HEK293 (cell line): ENCODE data around the gene RTP4.

Experiments used
- CTCF ChIA-PET: fragments of 350-600 bp; formaldehyde crosslinking; extraction: SDS; loops from one replicate; lab custom pipeline; 2021; ENCODE audit warnings: antibody characterized with exemption; lab: Yijun Ruan, JAX
- POLR2A ChIA-PET: fragments of 300-600 bp; formaldehyde crosslinking; extraction: SDS; loops from one replicate; lab custom pipeline; 2020; ENCODE audit warnings: antibody characterized with exemption, inconsistent platforms; lab: Yijun Ruan, JAX
- H3K27ac ChIP-seq: fragments of 200-500 bp; sonication (Bioruptor generic); 2 replicates; pipeline ENCODE4 v1.5.1; 2014; ENCODE audit warnings: low read depth, low read length, control low read depth, inconsistent platforms; ENCODE audit errors: extremely low read depth
- H3K36me3 ChIP-seq, 2 experiments: fragments of 200-500 bp in 1 of 2; sonication (Bioruptor generic) in 1 of 2; 1 replicate in 1 of 2; 2 replicates in 1 of 2; pipeline ENCODE4 v1.5.1; 2014 to 2017; ENCODE audit warnings: inconsistent platforms in 2 of 2, low read length in 2 of 2; ENCODE audit not compliant: control insufficient read depth in 2 of 2, insufficient read depth in 1 of 2
- H3K4me1 ChIP-seq: fragments of 200-500 bp; sonication (Bioruptor generic); 2 replicates; pipeline ENCODE4 v1.5.1; 2014; ENCODE audit warnings: mild to moderate bottlenecking, low read length, inconsistent platforms; ENCODE audit not compliant: control insufficient read depth, insufficient read depth
- H3K4me3 ChIP-seq: 2 replicates; pipeline ENCODE4 v1.5.1; 2011; ENCODE audit warnings: low read depth, mild to moderate bottlenecking, control low read depth, low read length, moderate library complexity
- H3K9me3 ChIP-seq: fragments of 200-500 bp; sonication (Bioruptor generic); 2 replicates; pipeline ENCODE4 v1.5.1; 2014; ENCODE audit warnings: low read depth, low read length, inconsistent platforms; ENCODE audit not compliant: control insufficient read depth, insufficient read depth
- KLF16 ChIP-seq: fragments of 450-650 bp; formaldehyde crosslinking; IDR thresholded peaks from 2 replicates; pipeline ENCODE4 v1.5.1; 2017; ENCODE audit warnings: missing biosample characterization, missing genetic modification characterization
- SCRT1 ChIP-seq: fragments of 450-650 bp; formaldehyde crosslinking; IDR thresholded peaks from 2 replicates; pipeline ENCODE4 v1.5.1; 2016; ENCODE audit warnings: missing biosample characterization, missing genetic modification characterization, borderline replicate concordance
- SCRT2 ChIP-seq: fragments of 450-650 bp; formaldehyde crosslinking; IDR thresholded peaks from 2 replicates; pipeline ENCODE4 v1.5.1; 2016; ENCODE audit warnings: missing biosample characterization, missing genetic modification characterization
- ZBTB1 ChIP-seq: fragments of 450-650 bp; formaldehyde crosslinking; IDR thresholded peaks from 2 replicates; pipeline ENCODE4 v1.5.1; 2016; ENCODE audit warnings: missing biosample characterization, missing genetic modification characterization
- ZBTB21 ChIP-seq: fragments of 450-650 bp; formaldehyde crosslinking; IDR thresholded peaks from 2 replicates; pipeline ENCODE4 v1.5.1; 2017; ENCODE audit warnings: missing biosample characterization, missing genetic modification characterization
- ZFP37 ChIP-seq: fragments of 450-650 bp; formaldehyde crosslinking; IDR thresholded peaks from 2 replicates; pipeline ENCODE4 v1.5.1; 2016; ENCODE audit warnings: missing biosample characterization, missing genetic modification characterization
- ZFP41 ChIP-seq: fragments of 450-650 bp; formaldehyde crosslinking; IDR thresholded peaks from 2 replicates; pipeline ENCODE4 v1.5.1; 2016; ENCODE audit warnings: missing biosample characterization, missing genetic modification characterization, borderline replicate concordance
- ZIC2 ChIP-seq: fragments of 450-650 bp; formaldehyde crosslinking; IDR thresholded peaks from 2 replicates; pipeline ENCODE4 v1.5.1; 2016; ENCODE audit warnings: missing biosample characterization, missing genetic modification characterization
- ZNF155 ChIP-seq: fragments of 450-650 bp; formaldehyde crosslinking; IDR thresholded peaks from 2 replicates; pipeline ENCODE4 v1.5.1; 2016; ENCODE audit warnings: missing biosample characterization, missing genetic modification characterization
- ZNF221 ChIP-seq: fragments of 450-650 bp; formaldehyde crosslinking; IDR thresholded peaks from 2 replicates; pipeline ENCODE4 v1.5.1; 2017; ENCODE audit warnings: missing biosample characterization, missing genetic modification characterization, borderline replicate concordance
- ZNF239 ChIP-seq: fragments of 450-650 bp; formaldehyde crosslinking; IDR thresholded peaks from 2 replicates; pipeline ENCODE4 v1.5.1; 2016; ENCODE audit warnings: missing biosample characterization, missing genetic modification characterization
- ZNF274 ChIP-seq, 2 experiments: fragments of 200-500 bp in 1 of 2; fragments of 450-650 bp in 1 of 2; sonication (Bioruptor generic) in 1 of 2; formaldehyde crosslinking in 1 of 2; IDR thresholded peaks; 2 replicates each; pipeline versions ENCODE4 v1.5.1 to v1.6.1; 2014 to 2016; ENCODE audit warnings: borderline replicate concordance in 1 of 2, inconsistent platforms in 1 of 2, low read length in 1 of 2, missing biosample characterization in 1 of 2, missing genetic modification characterization in 1 of 2
- ZNF350 ChIP-seq: fragments of 450-650 bp; formaldehyde crosslinking; IDR thresholded peaks from 2 replicates; pipeline ENCODE4 v1.5.0; 2017; ENCODE audit warnings: missing biosample characterization, mild to moderate bottlenecking, missing genetic modification characterization
- ZNF423 ChIP-seq: fragments of 450-650 bp; formaldehyde crosslinking; IDR thresholded peaks from 2 replicates; pipeline ENCODE4 v1.5.1; 2016; ENCODE audit warnings: missing biosample characterization, missing genetic modification characterization
- ZNF426 ChIP-seq: fragments of 450-650 bp; formaldehyde crosslinking; IDR thresholded peaks from 2 replicates; pipeline ENCODE4 v1.5.1; 2017; ENCODE audit warnings: missing biosample characterization, missing genetic modification characterization, mild to moderate bottlenecking, inconsistent platforms, moderate library complexity
- ZNF501 ChIP-seq: fragments of 450-650 bp; formaldehyde crosslinking; IDR thresholded peaks from 2 replicates; pipeline ENCODE4 v1.5.1; 2016; ENCODE audit warnings: missing biosample characterization, missing genetic modification characterization
- ZNF560 ChIP-seq: fragments of 450-650 bp; formaldehyde crosslinking; IDR thresholded peaks from 2 replicates; pipeline ENCODE4 v1.5.1; 2017; ENCODE audit warnings: missing biosample characterization, missing genetic modification characterization, borderline replicate concordance
- ZNF624 ChIP-seq: fragments of 450-650 bp; formaldehyde crosslinking; IDR thresholded peaks from 2 replicates; pipeline ENCODE4 v1.5.1; 2017; ENCODE audit warnings: missing biosample characterization, missing genetic modification characterization
- ZNF701 ChIP-seq: fragments of 450-650 bp; formaldehyde crosslinking; IDR thresholded peaks from 2 replicates; pipeline ENCODE4 v1.5.1; 2016; ENCODE audit warnings: missing biosample characterization, missing genetic modification characterization
- ZNF768 ChIP-seq: fragments of 450-650 bp; formaldehyde crosslinking; IDR thresholded peaks from 2 replicates; pipeline ENCODE4 v1.5.1; 2018; ENCODE audit warnings: missing biosample characterization, mild to moderate bottlenecking, missing genetic modification characterization
- ZNF785 ChIP-seq: fragments of 450-650 bp; formaldehyde crosslinking; IDR thresholded peaks from 2 replicates; pipeline ENCODE4 v1.5.1; 2016; ENCODE audit warnings: missing biosample characterization, missing genetic modification characterization
- TF ChIP-seq, protein P1 (sequence below): fragments of 450-650 bp; formaldehyde crosslinking; conservative IDR thresholded peaks from 2 replicates; pipeline ENCODE4 v1.5.1; 2016; ENCODE audit warnings: low read depth, missing biosample characterization, missing genetic modification characterization
- TF ChIP-seq, protein P2 (sequence below): fragments of 450-650 bp; formaldehyde crosslinking; IDR thresholded peaks from 2 replicates; pipeline ENCODE4 v1.5.1; 2016; ENCODE audit warnings: missing biosample characterization, missing genetic modification characterization

Gene RTP4

GRCh38 chr3:187370051-187370450, 1.9 kb downstream of the RTP4 start:
- Histone ChIP-seq H3K4me3 (no peak overlapping the region), H3K36me3 (no peaks in the 10 kb centered on the region), H3K27ac (no peak overlapping the region), H3K9me3 (no peaks in the 10 kb centered on the region), H3K4me1 (no peaks in the 10 kb centered on the region)
- POLR2A ChIA-PET, result no interaction called here
- TF ChIP-seq ZNF155 (no peak), ZNF239 (no peak), ZNF426 (no peak), ZNF624 (tag by site-specific recombination) (no peak), ZFP37 (tag by site-specific recombination) (no peak), ZBTB21 (tag by site-specific recombination) (no peak), ZNF423 (tag by site-specific recombination) (no peak), ZNF501 (tag by site-specific recombination) (no peak), ZFP41 (tag by site-specific recombination) (no peak), ZNF350 (no peak), ZNF221 (tag by site-specific recombination) (no peak), ZNF560 (tag by site-specific recombination) (no peak), ZNF785 (tag by site-specific recombination) (no peak), ZNF274 (IDR thresholded peaks at IDR 0.05; ENCODE audit: low read length) (no peak), ZNF274 (tag by site-specific recombination; IDR thresholded peaks at IDR 0.05; ENCODE audit: borderline replicate concordance) (no peak), ZBTB1 (tag by site-specific recombination) (no peak), ZNF701 (tag by site-specific recombination) (no peak), ZIC2 (tag by site-specific recombination) (no peak), ZNF768 (tag by site-specific recombination) (no peak)
- TF ChIP-seq, protein P1, sequence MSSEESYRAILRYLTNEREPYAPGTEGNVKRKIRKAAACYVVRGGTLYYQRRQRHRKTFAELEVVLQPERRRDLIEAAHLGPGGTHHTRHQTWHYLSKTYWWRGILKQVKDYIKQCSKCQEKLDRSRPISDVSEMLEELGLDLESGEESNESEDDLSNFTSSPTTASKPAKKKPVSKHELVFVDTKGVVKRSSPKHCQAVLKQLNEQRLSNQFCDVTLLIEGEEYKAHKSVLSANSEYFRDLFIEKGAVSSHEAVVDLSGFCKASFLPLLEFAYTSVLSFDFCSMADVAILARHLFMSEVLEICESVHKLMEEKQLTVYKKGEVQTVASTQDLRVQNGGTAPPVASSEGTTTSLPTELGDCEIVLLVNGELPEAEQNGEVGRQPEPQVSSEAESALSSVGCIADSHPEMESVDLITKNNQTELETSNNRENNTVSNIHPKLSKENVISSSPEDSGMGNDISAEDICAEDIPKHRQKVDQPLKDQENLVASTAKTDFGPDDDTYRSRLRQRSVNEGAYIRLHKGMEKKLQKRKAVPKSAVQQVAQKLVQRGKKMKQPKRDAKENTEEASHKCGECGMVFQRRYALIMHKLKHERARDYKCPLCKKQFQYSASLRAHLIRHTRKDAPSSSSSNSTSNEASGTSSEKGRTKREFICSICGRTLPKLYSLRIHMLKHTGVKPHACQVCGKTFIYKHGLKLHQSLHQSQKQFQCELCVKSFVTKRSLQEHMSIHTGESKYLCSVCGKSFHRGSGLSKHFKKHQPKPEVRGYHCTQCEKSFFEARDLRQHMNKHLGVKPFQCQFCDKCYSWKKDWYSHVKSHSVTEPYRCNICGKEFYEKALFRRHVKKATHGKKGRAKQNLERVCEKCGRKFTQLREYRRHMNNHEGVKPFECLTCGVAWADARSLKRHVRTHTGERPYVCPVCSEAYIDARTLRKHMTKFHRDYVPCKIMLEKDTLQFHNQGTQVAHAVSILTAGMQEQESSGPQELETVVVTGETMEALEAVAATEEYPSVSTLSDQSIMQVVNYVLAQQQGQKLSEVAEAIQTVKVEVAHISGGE (tag by site-specific recombination), result no peak
- TF ChIP-seq, protein P2, sequence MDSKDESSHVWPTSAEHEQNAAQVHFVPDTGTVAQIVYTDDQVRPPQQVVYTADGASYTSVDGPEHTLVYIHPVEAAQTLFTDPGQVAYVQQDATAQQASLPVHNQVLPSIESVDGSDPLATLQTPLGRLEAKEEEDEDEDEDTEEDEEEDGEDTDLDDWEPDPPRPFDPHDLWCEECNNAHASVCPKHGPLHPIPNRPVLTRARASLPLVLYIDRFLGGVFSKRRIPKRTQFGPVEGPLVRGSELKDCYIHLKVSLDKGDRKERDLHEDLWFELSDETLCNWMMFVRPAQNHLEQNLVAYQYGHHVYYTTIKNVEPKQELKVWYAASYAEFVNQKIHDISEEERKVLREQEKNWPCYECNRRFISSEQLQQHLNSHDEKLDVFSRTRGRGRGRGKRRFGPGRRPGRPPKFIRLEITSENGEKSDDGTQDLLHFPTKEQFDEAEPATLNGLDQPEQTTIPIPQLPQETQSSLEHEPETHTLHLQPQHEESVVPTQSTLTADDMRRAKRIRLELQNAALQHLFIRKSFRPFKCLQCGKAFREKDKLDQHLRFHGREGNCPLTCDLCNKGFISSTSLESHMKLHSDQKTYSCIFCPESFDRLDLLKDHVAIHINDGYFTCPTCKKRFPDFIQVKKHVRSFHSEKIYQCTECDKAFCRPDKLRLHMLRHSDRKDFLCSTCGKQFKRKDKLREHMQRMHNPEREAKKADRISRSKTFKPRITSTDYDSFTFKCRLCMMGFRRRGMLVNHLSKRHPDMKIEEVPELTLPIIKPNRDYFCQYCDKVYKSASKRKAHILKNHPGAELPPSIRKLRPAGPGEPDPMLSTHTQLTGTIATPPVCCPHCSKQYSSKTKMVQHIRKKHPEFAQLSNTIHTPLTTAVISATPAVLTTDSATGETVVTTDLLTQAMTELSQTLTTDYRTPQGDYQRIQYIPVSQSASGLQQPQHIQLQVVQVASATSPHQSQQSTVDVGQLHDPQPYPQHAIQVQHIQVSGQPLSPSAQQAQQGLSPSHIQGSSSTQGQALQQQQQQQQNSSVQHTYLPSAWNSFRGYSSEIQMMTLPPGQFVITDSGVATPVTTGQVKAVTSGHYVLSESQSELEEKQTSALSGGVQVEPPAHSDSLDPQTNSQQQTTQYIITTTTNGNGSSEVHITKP (tag by site-specific recombination), result no peak
- CTCF ChIA-PET, result no interaction called here

DNA sequence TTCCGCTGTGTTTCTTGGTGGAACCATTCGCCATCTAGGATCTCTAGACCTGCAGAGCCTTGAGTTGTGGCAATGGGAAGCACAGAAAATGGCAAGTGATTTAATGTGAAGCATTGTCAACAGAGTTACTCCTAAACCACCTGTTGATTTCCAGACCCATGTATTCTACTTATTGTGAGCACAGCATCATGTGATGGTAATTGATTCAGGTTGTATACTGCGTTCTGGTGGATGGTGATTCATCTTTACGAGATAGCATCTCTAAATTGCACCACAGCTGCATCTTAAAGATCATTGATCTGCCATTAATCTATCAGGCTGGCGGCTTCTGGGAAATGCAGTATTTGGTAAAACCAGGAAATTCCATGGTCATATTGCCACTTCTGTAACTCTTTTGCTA, 7.4 kb downstream of the RTP4 start:
- POLR2A ChIA-PET, result no interaction called here
- Histone ChIP-seq H3K4me3 (no peak overlapping the region), H3K27ac (no peak overlapping the region), H3K9me3 (no peaks in the 10 kb centered on the region), H3K4me1 (no peaks in the 10 kb centered on the region), H3K36me3 (no peaks in the 10 kb centered on the region)
- CTCF ChIA-PET, result no interaction called here
- TF ChIP-seq KLF16 (tag by site-specific recombination), result no peak
- peak; percentile 28; the same call in 1 of the 2 replicates for TF ChIP-seq SCRT1
- TF ChIP-seq SCRT2 (tag by site-specific recombination), result peak; percentile 76
